ENCODE measurements around the gene PSME2. TPM values are rescaled to one million over a fixed set of nuclear protein-coding genes. Genes with fewer than 3 reads are reported as not detected.

PSME2 gene
- total RNA-seq, 1 experiment from 2014 or later, result 142 TPM

GRCh38 chr14:24100197-24100981, 46.0 kb downstream of the PSME2 start:
- Histone ChIP-seq H3K4me1 (peaks cover 5% of the 10 kb centered on the region; the same call in 1 of the 2 replicates), H3K9me3 (peaks cover 8% of the 10 kb centered on the region), H3K27me3 (replicated peaks; ENCODE audit: control insufficient read depth, insufficient read depth, low read length) (no peaks in the 10 kb centered on the region), H3K36me3 (ENCODE audit: control insufficient read depth, insufficient read depth, low read length) (peaks cover 3% of the 10 kb centered on the region), H3K4me3 (ENCODE audit: low read depth, low read length) (no peak overlapping the region)
- intact Hi-C loops (cut with micrococcal nuclease; ENCODE audit: unreplicated experiment), result no loop called here
- Mint-ChIP-seq H3K4me1 (ENCODE audit: low read depth, unreplicated experiment) (peaks cover 3% of the 10 kb centered on the region), H3K9me3 (ENCODE audit: unreplicated experiment) (no peaks in the 10 kb centered on the region), H3K4me3 (ENCODE audit: unreplicated experiment) (no peak overlapping the region), H3K27me3 (ENCODE audit: insufficient read depth, unreplicated experiment) (no peaks in the 10 kb centered on the region), H3K36me3 (ENCODE audit: insufficient read depth, unreplicated experiment) (peaks cover 67% of the 10 kb centered on the region), H3K27ac (ENCODE audit: unreplicated experiment) (no peak overlapping the region)
- BruUV-seq (replicated peaks), result no TSS peak
- CTCF ChIA-PET, result interaction anchor here (0.5 kb wide), 1 partner anchor 141 kb away, joined by 6 read pairs; no protein-coding TSS in a partner anchor
- no peak for DNase-seq
- no peak for TF ChIP-seq CTCF (IDR thresholded peaks at IDR 0.05; ENCODE audit: insufficient read depth in 1 of 2, low read depth in 1 of 2, low read length in 1 of 2, severe bottlenecking in 1 of 2, unreplicated experiment in 1 of 2)
- POLR2A ChIA-PET, result no interaction called here

- ChIA-PET POLR2A (no interaction called here), CTCF (no interaction called here)
- no peak for DNase-seq
- H3K4me3 Mint-ChIP-seq (ENCODE audit: unreplicated experiment), result no peak overlapping the region
- Histone ChIP-seq H3K36me3 (ENCODE audit: control insufficient read depth, insufficient read depth, low read length) (peaks cover 3% of the 10 kb centered on the region), H3K9me3 (no peaks in the 10 kb centered on the region), H3K27me3 (replicated peaks; ENCODE audit: control insufficient read depth, insufficient read depth, low read length) (no peaks in the 10 kb centered on the region), H3K4me3 (ENCODE audit: low read depth, low read length) (no peak overlapping the region), H3K4me1 (peaks cover 10% of the 10 kb centered on the region; the same call in 1 of the 2 replicates)
- TF ChIP-seq CTCF (IDR thresholded peaks at IDR 0.05; ENCODE audit: insufficient read depth in 1 of 2, low read depth in 1 of 2, low read length in 1 of 2, severe bottlenecking in 1 of 2, unreplicated experiment in 1 of 2), result no peak
- peaks cover 6% of the 10 kb centered on the region for H3K4me1 Mint-ChIP-seq (ENCODE audit: low read depth, unreplicated experiment)
- peaks cover 76% of the 10 kb centered on the region for H3K36me3 Mint-ChIP-seq (ENCODE audit: insufficient read depth, unreplicated experiment)
- intact Hi-C loops (cut with micrococcal nuclease; ENCODE audit: unreplicated experiment), result no loop called here
- no peaks in the 10 kb centered on the region for H3K9me3 Mint-ChIP-seq (ENCODE audit: unreplicated experiment)
- H3K27me3 Mint-ChIP-seq (ENCODE audit: insufficient read depth, unreplicated experiment), result no peaks in the 10 kb centered on the region
- H3K27ac Mint-ChIP-seq (ENCODE audit: unreplicated experiment), result no peak overlapping the region
- BruUV-seq (replicated peaks), result no TSS peak
These were observed 47.2 kb downstream of the PSME2 start for GRCh38 chr14:24098927-24099813.

- Histone ChIP-seq H3K9me3 (no peaks in the 10 kb centered on the region), H3K4me1 (peaks cover 14% of the 10 kb centered on the region), H3K36me3 (ENCODE audit: control insufficient read depth, insufficient read depth, low read length) (peaks cover 3% of the 10 kb centered on the region), H3K4me3 (ENCODE audit: low read depth, low read length) (no peak overlapping the region), H3K27me3 (replicated peaks; ENCODE audit: control insufficient read depth, insufficient read depth, low read length) (no peaks in the 10 kb centered on the region)
- no peaks in the 10 kb centered on the region for H3K9me3 Mint-ChIP-seq (ENCODE audit: unreplicated experiment)
- TF ChIP-seq CTCF (IDR thresholded peaks at IDR 0.05; ENCODE audit: insufficient read depth in 1 of 2, low read depth in 1 of 2, low read length in 1 of 2, severe bottlenecking in 1 of 2, unreplicated experiment in 1 of 2), result no peak
- POLR2A ChIA-PET, result no interaction called here
- peaks cover 11% of the 10 kb centered on the region for H3K4me1 Mint-ChIP-seq (ENCODE audit: low read depth, unreplicated experiment)
- H3K36me3 Mint-ChIP-seq (ENCODE audit: insufficient read depth, unreplicated experiment), result peaks cover 74% of the 10 kb centered on the region
- no peaks in the 10 kb centered on the region for H3K27me3 Mint-ChIP-seq (ENCODE audit: insufficient read depth, unreplicated experiment)
- BruUV-seq (replicated peaks), result no TSS peak
- intact Hi-C loops (cut with micrococcal nuclease; ENCODE audit: unreplicated experiment), result no loop called here
- CTCF ChIA-PET, result no interaction called here
- H3K27ac Mint-ChIP-seq (ENCODE audit: unreplicated experiment), result no peak overlapping the region
- no peak for DNase-seq
- no peak overlapping the region for H3K4me3 Mint-ChIP-seq (ENCODE audit: unreplicated experiment)
These were observed 48.0 kb downstream of the PSME2 start for GRCh38 chr14:24098229-24098926.
